ENCODE results near the gene FAM78A.
A peak's percentile ranks its signal among the peaks of the same experiment; 100 is the strongest.
"Not testable (repeated sequence)": the region's sequence is repeated elsewhere in the genome, so short reads cannot be mapped to it uniquely, and the experiment has no call there.

The FAM78A gene

GRCh38 chr9:131280660-131281059 is 4.3 kb upstream of the FAM78A start:
- no peak for DNase-seq

GRCh38 chr9:131279863-131280570 is 3.7 kb upstream of the FAM78A start:
- no peak for DNase-seq

GRCh38 chr9:131279196-131279862 is 3.0 kb upstream of the FAM78A start:
- no peak for DNase-seq

GRCh38 chr9:131278702-131279111 is 2.4 kb upstream of the FAM78A start:
- no peak for DNase-seq

DNA sequence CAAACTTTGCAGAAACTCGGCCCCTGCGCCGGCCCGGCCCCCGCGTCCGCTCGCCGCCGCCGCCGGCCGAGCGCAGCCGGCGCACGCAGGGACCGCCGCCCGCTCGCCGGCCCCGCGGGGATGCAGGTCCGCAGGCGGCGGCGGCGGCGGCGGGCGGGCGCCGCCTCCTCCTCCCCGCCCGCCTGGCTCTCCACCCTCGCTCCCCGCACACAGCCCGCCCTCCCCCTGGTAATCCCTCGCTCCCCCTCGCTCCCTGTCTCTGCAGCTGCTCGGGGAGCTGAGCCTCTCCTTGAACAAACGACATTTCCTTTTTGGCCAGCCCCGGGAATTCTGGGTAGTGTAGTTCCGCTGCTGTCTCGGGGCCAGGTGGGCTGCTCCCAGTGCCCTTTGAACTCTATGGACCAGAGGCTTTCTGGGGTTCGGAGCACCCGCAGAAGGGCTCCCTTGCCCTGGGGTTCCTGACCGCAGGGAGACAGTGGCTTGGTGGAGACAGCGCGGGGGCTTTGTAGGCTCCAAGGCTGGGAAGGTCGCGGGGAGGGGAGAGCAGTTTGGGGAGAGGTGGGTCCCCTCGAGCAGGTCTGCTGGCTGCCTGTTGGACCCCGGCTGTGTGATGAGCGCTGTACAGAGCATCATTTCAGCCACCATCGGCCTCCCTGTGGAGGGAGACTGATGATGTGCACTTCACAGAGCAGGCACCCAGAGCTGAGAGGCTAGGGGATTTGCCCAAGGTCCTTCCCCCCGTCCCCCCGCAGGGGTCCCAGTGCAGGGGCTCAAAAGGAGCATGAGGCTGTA is 1.8 kb upstream of the FAM78A start:
- peak; percentile 61 to 71 for DNase-seq

DNA sequence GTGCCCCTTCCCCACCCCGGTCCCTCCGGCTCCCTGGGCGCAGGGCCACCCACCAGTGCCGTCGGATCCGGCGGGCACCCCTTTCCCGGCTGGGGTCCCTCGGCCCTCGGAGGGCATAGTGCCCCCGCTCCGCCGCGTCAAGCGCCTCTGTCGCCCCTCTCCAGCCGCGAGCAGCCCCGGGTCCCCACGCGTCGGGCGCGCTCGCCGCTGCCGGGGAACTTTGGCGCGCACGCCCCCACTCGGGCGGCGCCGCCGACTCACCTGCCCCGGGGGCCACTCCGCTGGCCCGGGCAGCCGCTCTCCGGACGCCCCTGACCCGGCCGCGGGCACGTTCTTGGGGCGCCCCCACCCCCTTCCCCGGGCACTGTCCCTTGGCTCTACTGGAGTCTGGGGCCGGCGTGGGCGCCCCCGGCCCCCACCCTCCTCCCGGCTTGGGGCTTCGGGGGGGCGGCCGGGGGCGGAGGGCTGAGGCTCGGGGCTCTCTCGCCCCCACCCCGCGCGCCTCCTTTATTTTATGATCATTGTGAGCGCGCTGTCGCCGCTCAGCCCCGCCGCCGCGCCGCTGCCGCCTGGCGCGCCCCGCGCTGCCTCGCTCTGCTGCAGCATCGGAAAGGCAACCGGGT is 1.1 kb upstream of the FAM78A start:
- no peak for DNase-seq

- DNase-seq: peak; percentile 10 to 16
These were observed 579 bp upstream of the FAM78A start for GRCh38 chr9:131276891-131277286.

GRCh38 chr9:131275332-131276093 is 797 bp downstream of the FAM78A start:
- peak; percentile 10 to 34 for DNase-seq

DNA sequence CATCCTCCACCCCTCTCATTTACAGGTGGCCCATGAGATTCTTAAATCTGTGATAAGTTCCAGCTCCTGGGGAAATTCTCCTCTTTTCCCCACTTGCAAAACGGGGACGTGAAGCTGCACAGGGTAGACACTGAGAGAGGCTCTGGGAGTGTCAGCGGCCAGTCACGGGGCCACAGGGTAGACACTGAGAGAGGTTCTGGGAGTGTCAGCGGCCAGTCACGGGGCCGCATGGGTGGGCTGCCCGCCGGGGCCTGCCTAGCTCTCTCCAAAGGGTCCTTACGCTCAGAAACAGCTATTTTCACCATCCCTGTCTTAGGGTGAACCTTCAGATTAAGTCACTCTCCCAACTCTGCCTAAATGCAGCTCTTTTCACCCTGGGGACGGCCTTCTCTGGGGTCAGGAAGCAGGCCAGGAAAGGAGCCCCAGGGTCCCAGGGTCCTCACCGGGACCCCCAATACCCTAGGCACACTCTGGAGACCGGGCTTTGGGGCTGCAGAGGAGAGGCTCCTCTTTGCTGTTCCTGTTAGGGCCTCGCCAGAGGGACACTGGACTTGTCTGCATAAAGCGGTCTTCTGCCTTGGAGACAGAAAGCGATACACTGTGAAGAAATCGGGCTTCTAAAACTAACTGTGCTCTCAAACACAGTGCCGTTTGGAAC is 1.5 kb downstream of the FAM78A start:
- DNase-seq: peak in 1 of 2 experiments; percentile 28

DNA sequence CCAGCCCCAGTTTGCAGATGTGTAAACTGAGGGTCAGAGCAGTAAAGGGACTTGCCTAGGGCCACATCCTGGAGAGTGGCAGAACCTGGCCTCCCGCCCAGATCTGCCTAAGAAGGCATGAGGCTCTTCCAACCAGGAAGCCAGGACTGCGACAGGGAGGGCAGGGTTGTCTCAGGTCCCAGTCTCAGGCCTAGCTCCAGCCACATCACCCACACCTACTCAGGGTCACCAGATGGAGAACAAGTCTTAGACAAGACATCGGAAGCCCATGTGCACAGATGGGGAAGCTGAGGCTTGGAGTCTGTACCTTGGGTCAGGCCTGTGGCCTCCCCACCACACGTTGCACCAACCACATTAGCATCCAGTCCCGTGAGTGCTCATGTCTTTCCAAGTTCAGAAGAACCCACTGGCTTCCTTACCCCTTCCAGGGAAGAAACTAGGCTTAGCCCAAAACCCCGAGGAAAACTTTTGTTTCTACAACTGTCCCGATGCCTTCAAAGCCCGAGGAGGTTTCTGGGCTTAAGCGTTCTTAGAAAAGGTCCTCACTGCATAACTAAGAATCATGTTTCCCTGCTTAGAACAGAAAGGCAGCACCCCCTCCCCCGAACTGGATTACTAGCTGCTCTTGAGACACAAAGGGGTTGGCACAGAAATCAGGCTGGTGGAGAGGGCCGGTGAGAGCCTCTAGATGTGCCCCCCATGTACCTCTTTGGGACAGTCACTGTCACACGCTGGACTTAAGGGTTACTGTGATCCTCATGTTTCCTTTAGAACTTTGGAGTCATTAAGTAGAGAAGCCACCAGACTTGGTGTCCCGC is 2.2 kb downstream of the FAM78A start:
- peak; percentile 44 to 60 for DNase-seq

- peak; percentile 52 to 58 for DNase-seq
These were observed 3.0 kb downstream of the FAM78A start for GRCh38 chr9:131273146-131273855.

GRCh38 chr9:131272212-131272611 is 4.1 kb downstream of the FAM78A start:
- DNase-seq: no peak

- peak; percentile 10 to 26 for DNase-seq
These were observed 4.8 kb downstream of the FAM78A start for GRCh38 chr9:131271506-131271931.

GRCh38 chr9:131271016-131271273 is 5.4 kb downstream of the FAM78A start:
- DNase-seq: not testable (repeated sequence)

DNA sequence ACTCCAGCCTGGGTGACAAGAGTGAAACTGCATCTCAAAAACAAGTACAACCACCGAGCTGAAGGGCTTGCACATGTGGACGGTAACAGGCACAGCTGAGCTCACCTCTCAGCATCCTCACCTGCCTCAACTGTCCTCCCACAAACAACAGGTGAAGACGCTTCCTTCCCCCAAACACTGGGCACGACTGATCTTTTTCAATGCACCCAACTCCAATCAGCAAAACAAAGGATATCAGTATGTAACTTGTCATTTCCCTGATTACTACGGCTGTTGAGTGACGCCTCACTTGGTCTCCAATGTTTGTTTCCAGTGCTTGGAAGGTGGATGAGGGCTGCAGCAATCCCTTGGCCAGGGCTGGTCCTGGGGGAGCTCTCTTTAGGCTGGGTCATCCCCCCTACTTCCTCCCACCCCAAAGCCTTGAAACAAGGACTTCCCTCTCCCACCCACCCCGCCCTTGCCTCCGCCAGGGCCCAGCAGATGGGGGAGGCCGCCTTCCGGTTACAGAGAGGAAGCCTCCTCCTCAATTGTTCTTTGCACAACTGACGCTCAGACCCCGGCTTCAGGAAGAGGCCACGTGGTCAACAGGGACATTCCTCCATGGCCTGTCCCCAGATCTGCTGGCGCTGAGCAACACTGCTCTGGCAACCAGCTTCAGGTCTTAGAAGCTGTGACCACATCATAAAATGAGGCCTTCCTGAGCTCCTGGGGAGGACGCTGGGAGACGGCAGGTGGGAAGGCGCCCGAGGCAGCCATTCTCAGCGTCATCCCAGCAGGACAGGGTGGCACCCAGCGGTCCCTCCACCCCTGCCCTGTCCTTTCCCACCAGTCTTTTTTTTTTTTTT is 5.9 kb downstream of the FAM78A start:
- peak; percentile 92 to 93 for DNase-seq

GRCh38 chr9:131266266-131267229 is 9.8 kb downstream of the FAM78A start:
- no peak for DNase-seq

- no peak for DNase-seq
These were observed 12.1 kb downstream of the FAM78A start for GRCh38 chr9:131264231-131264630.

- no peak for DNase-seq
These were observed 12.6 kb downstream of the FAM78A start for GRCh38 chr9:131263701-131264100.

DNA sequence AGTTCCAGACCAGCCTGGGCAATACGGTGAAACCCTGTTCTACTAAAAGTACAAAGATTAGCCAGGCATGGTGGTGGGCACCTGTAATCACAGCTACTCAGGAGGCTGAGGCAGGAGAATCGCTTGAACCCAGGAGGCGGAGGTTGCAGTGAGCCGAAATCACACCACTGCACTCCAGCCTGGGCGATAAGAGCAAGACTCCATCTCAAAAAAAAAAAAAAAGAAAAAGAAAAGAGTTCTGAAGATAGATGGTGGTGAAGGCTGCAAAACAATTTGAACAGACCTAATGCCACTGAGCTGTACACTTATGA is 13.3 kb downstream of the FAM78A start:
- DNase-seq: not testable (repeated sequence)
